ENCODE data around the gene CACNB2.

DNA sequence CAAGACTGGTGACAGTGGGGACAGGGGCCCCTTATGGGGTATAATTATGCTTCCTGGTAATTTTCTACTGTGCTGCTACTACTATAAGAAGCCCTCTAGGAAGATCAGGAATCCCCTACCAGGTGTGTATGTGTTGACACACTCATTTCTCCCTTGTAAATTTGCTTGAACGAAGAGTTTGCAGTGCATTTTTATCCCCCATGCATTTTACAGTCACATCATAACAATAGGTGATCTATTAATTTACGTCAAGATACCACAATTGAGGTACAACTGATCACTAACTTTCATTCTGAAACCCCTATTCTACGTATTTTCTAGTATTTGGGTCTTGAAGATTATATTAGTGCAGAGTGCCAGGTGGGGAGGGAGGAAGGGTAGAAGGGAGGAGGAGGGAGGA is 258.9 kb downstream of the CACNB2 start:
- TF ChIP-seq, protein P1, sequence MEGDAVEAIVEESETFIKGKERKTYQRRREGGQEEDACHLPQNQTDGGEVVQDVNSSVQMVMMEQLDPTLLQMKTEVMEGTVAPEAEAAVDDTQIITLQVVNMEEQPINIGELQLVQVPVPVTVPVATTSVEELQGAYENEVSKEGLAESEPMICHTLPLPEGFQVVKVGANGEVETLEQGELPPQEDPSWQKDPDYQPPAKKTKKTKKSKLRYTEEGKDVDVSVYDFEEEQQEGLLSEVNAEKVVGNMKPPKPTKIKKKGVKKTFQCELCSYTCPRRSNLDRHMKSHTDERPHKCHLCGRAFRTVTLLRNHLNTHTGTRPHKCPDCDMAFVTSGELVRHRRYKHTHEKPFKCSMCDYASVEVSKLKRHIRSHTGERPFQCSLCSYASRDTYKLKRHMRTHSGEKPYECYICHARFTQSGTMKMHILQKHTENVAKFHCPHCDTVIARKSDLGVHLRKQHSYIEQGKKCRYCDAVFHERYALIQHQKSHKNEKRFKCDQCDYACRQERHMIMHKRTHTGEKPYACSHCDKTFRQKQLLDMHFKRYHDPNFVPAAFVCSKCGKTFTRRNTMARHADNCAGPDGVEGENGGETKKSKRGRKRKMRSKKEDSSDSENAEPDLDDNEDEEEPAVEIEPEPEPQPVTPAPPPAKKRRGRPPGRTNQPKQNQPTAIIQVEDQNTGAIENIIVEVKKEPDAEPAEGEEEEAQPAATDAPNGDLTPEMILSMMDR (IDR thresholded peaks at IDR 0.05; ENCODE audit: low read depth, low read length, poor library complexity, severe bottlenecking): no peak
- TF ChIP-seq EZH2phosphoT487 (IDR thresholded peaks at IDR 0.05; ENCODE audit: borderline replicate concordance, low read length): no peak

Data from DOHH2 (cell line).